GM21528 (cell line): Measurements from ENCODE around the gene PMCH.
"Not testable (repeated sequence)": the region's sequence is repeated elsewhere in the genome, so short reads cannot be mapped to it uniquely, and the experiment has no call there.

ENCODE experiments used
- ATAC-seq: cut with Tn5 transposase; IDR thresholded peaks from one replicate; pipeline ENCODE4 v1.9.1; 2021; ENCODE audit warnings: mild to moderate bottlenecking, moderate library complexity; ENCODE audit not compliant: unreplicated experiment, low FRiP score

Gene PMCH

DNA sequence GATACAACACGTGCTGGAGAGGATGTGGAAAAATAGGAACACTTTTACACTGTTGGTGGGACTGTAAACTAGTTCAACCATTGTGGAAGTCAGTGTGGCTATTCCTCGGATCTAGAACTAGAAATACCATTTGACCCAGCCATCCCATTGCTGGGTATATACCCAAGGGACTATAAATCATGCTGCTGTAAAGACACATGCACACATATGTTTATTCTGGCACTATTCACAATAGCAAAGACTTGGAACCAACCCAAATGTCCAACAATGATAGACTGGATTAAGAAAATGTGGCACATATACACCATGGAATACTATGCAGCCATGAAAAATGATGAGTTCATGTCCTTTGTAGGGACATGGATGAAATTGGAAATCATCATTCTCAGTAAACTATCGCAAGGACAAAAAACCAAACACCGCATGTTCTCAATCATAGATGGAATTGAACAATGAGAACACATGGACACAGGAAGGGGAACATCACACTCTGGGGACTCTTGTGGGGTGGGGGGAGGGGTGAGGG lies 50.5 kb downstream of the PMCH start:
- not testable (repeated sequence) for ATAC-seq
